Liver (tissue), 9 donors: ENCODE results near the gene NFXL1. TPM values are rescaled to one million over a fixed set of nuclear protein-coding genes. Genes with fewer than 3 reads are reported as not detected.

ENCODE experiments used
- DNase-seq: peaks from one replicate; pipeline ENCODE4 v3.0.0-alpha.2; 2017; ENCODE audit warnings: low spot score
- H3K27ac ChIP-seq, 2 donors: one replicate each; pipeline ENCODE4 v1.7.0; 2013; ENCODE audit warnings: inconsistent platforms in 2 of 2, low read length in 2 of 2, control low read depth in 1 of 2, low read depth in 1 of 2, mild to moderate bottlenecking in 1 of 2
- H3K27me3 ChIP-seq, 4 donors: one replicate each; pipeline versions ENCODE4 v1.6.1 to v1.7.0; 2013; ENCODE audit warnings: low read length in 3 of 4, inconsistent platforms in 1 of 4, mild to moderate bottlenecking in 1 of 4, moderate library complexity in 1 of 4; ENCODE audit not compliant: control insufficient read depth in 4 of 4, insufficient read depth in 4 of 4
- H3K36me3 ChIP-seq, 4 donors: one replicate each; pipeline versions ENCODE4 v1.6.1 to v1.7.0; 2013; ENCODE audit warnings: low read length in 3 of 4, mild to moderate bottlenecking in 3 of 4, low read depth in 1 of 4, moderate library complexity in 1 of 4; ENCODE audit not compliant: control insufficient read depth in 4 of 4, insufficient read depth in 3 of 4
- H3K4me1 ChIP-seq, 4 donors: one replicate each; pipeline versions ENCODE4 v1.6.1 to v1.7.0; 2013; ENCODE audit warnings: low read length in 3 of 4, mild to moderate bottlenecking in 3 of 4, moderate library complexity in 1 of 4; ENCODE audit not compliant: control insufficient read depth in 4 of 4, insufficient read depth in 4 of 4
- H3K4me3 ChIP-seq, 3 donors: one replicate each; pipeline versions ENCODE4 v1.6.1 to v1.7.0; 2013; ENCODE audit warnings: low read length in 3 of 3, control low read depth in 1 of 3, low read depth in 1 of 3, mild to moderate bottlenecking in 1 of 3
- H3K9ac ChIP-seq, 2 donors: one replicate each; pipeline ENCODE4 v1.7.0; 2013; ENCODE audit warnings: low read length in 2 of 2, mild to moderate bottlenecking in 2 of 2, moderate library complexity in 2 of 2, control low read depth in 1 of 2, low read depth in 1 of 2
- H3K9me3 ChIP-seq, 4 donors: one replicate each; pipeline versions ENCODE4 v1.6.1 to v1.7.0; 2013; ENCODE audit warnings: low read length in 3 of 4; ENCODE audit not compliant: control insufficient read depth in 4 of 4
- EGR1 ChIP-seq, 2 donors: IDR thresholded peaks; 2 replicates each; pipeline ENCODE4 v1.6.1; 2016 to 2018; ENCODE audit warnings: antibody characterized with exemption in 2 of 2, low read depth in 2 of 2
- FOXA1 ChIP-seq: IDR thresholded peaks from 2 replicates; pipeline ENCODE4 v1.6.1; 2016; ENCODE audit warnings: antibody characterized with exemption
- FOXA2 ChIP-seq: IDR thresholded peaks from 2 replicates; pipeline ENCODE4 v1.6.1; 2016; ENCODE audit warnings: antibody characterized with exemption
- HNF4G ChIP-seq: IDR thresholded peaks from 2 replicates; pipeline ENCODE4 v1.6.1; 2016; ENCODE audit warnings: antibody characterized with exemption
- NR2F2 ChIP-seq: IDR thresholded peaks from 2 replicates; pipeline ENCODE4 v1.6.1; 2016; ENCODE audit warnings: antibody characterized with exemption
- RXRA ChIP-seq, 2 donors: IDR thresholded peaks; 2 replicates each; pipeline ENCODE4 v1.6.1; 2017 to 2018; ENCODE audit warnings: antibody characterized with exemption in 2 of 2, mild to moderate bottlenecking in 1 of 2
- YY1 ChIP-seq: IDR thresholded peaks from 2 replicates; pipeline ENCODE4 v1.6.1; 2016; ENCODE audit warnings: antibody characterized with exemption, mild to moderate bottlenecking
- WGBS: extraction: QIAGEN DNeasy Blood & Tissue Kit; methylation state at CpG from one replicate; pipeline ENCODE4 v1.1.7; 2013; 5-methylcytosine and 5-hydroxymethylcytosine counted together
- polyA plus RNA-seq, 2 donors: library from polyadenylated mRNA; stranded (reverse) in 1 of 2; unstranded in 1 of 2; fragments of 200-250 nt in 1 of 2; fragments of >200 nt in 1 of 2; fragmentation: Nextera tagmentation in 1 of 2; extraction: Ambion mirVana in 1 of 2; gene quantifications; one replicate each; pipeline versions ENCODE4 v1.2.1 to v1.2.3, GENCODE V29; 2013 to 2015
- total RNA-seq, 2 donors: library from RNA; depleted of rRNA; stranded (reverse); fragments of >200 nt; gene quantifications; one replicate each; pipeline ENCODE4 v1.2.3, GENCODE V29; 2014
- TF ChIP-seq, protein P1 (sequence below): IDR thresholded peaks from 2 replicates; pipeline ENCODE4 v1.6.1; 2016; ENCODE audit warnings: antibody characterized with exemption, mild to moderate bottlenecking
- TF ChIP-seq, protein P2 (sequence below): fragments of 150-350 bp; IDR thresholded peaks from 2 replicates; pipeline ENCODE4 v1.5.1; 2017; ENCODE audit warnings: improper control_type of control experiment, low read depth, low read length; ENCODE audit not compliant: missing input control
- TF ChIP-seq, protein P3 (sequence below): IDR thresholded peaks from 2 replicates; pipeline ENCODE4 v1.6.1; 2016; ENCODE audit warnings: antibody characterized with exemption
- TF ChIP-seq, protein P4 (sequence below): IDR thresholded peaks from 2 replicates; pipeline ENCODE4 v1.6.1; 2016; ENCODE audit warnings: antibody characterized with exemption
- donor health status: healthy.
- donor health status: healthy.
- donor health status: healthy.
- donor health status: healthy.
- donor health status: healthy.

NFXL1 gene
- total and polyA plus RNA-seq, 4 donors, result 3.9 to 9.9 (median 5.4) TPM

DNA sequence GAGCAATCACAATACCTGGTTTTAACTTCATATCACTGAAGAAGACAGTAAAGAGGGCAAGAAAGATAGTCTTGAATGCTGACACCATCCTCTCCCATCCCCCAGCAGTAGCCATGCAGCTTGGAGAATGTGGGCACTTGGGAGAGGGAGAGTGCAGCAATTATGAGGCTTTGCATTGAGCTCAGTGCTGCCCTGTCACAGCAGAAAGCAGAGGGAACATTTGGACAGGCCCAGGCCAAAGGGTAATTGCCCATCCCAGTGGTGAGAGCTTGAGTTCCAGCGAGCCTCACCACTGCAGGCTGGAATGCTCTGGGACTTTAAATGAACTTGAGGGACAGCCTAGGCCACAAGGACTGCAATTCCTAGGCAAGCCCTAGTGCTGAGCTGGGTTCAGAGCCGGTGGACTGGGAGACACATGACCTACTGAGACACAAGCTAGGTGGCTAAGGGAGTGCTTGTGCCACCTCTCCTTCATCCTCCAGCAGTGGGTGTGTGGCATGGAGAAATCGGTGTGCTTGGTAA is 112.8 kb downstream of the NFXL1 start (continued):
- TF ChIP-seq FOXA2, result no peak

GRCh38 chr4:47798165-47798564 is 116.2 kb downstream of the NFXL1 start:
- Histone ChIP-seq H3K9me3 (no peaks in the 10 kb centered on the region), H3K27me3 (no peaks in the 10 kb centered on the region), H3K36me3 (no peaks in the 10 kb centered on the region), H3K4me3 (no peak overlapping the region), H3K4me1 (no peaks in the 10 kb centered on the region), H3K27ac (no peak overlapping the region), H3K9ac (no peak overlapping the region)
- 39% methylated on average over 3 of the region's 3 CpGs for WGBS
- TF ChIP-seq, protein P1, sequence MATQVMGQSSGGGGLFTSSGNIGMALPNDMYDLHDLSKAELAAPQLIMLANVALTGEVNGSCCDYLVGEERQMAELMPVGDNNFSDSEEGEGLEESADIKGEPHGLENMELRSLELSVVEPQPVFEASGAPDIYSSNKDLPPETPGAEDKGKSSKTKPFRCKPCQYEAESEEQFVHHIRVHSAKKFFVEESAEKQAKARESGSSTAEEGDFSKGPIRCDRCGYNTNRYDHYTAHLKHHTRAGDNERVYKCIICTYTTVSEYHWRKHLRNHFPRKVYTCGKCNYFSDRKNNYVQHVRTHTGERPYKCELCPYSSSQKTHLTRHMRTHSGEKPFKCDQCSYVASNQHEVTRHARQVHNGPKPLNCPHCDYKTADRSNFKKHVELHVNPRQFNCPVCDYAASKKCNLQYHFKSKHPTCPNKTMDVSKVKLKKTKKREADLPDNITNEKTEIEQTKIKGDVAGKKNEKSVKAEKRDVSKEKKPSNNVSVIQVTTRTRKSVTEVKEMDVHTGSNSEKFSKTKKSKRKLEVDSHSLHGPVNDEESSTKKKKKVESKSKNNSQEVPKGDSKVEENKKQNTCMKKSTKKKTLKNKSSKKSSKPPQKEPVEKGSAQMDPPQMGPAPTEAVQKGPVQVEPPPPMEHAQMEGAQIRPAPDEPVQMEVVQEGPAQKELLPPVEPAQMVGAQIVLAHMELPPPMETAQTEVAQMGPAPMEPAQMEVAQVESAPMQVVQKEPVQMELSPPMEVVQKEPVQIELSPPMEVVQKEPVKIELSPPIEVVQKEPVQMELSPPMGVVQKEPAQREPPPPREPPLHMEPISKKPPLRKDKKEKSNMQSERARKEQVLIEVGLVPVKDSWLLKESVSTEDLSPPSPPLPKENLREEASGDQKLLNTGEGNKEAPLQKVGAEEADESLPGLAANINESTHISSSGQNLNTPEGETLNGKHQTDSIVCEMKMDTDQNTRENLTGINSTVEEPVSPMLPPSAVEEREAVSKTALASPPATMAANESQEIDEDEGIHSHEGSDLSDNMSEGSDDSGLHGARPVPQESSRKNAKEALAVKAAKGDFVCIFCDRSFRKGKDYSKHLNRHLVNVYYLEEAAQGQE, result no peak
- TF ChIP-seq, protein P2, sequence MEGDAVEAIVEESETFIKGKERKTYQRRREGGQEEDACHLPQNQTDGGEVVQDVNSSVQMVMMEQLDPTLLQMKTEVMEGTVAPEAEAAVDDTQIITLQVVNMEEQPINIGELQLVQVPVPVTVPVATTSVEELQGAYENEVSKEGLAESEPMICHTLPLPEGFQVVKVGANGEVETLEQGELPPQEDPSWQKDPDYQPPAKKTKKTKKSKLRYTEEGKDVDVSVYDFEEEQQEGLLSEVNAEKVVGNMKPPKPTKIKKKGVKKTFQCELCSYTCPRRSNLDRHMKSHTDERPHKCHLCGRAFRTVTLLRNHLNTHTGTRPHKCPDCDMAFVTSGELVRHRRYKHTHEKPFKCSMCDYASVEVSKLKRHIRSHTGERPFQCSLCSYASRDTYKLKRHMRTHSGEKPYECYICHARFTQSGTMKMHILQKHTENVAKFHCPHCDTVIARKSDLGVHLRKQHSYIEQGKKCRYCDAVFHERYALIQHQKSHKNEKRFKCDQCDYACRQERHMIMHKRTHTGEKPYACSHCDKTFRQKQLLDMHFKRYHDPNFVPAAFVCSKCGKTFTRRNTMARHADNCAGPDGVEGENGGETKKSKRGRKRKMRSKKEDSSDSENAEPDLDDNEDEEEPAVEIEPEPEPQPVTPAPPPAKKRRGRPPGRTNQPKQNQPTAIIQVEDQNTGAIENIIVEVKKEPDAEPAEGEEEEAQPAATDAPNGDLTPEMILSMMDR, result no peak
- TF ChIP-seq, protein P3, sequence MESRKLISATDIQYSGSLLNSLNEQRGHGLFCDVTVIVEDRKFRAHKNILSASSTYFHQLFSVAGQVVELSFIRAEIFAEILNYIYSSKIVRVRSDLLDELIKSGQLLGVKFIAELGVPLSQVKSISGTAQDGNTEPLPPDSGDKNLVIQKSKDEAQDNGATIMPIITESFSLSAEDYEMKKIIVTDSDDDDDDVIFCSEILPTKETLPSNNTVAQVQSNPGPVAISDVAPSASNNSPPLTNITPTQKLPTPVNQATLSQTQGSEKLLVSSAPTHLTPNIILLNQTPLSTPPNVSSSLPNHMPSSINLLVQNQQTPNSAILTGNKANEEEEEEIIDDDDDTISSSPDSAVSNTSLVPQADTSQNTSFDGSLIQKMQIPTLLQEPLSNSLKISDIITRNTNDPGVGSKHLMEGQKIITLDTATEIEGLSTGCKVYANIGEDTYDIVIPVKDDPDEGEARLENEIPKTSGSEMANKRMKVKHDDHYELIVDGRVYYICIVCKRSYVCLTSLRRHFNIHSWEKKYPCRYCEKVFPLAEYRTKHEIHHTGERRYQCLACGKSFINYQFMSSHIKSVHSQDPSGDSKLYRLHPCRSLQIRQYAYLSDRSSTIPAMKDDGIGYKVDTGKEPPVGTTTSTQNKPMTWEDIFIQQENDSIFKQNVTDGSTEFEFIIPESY, result no peak
- TF ChIP-seq HNF4G (no peak), NR2F2 (no peak), YY1 (no peak), FOXA2 (no peak), EGR1 (IDR thresholded peaks at IDR 0.05; ENCODE audit: low read depth in 2 of 2) (no peak), RXRA (IDR thresholded peaks at IDR 0.05) (no peak), FOXA1 (no peak)
- TF ChIP-seq, protein P4, sequence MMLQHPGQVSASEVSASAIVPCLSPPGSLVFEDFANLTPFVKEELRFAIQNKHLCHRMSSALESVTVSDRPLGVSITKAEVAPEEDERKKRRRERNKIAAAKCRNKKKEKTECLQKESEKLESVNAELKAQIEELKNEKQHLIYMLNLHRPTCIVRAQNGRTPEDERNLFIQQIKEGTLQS, result no peak
- DNase-seq, result no peak

Other genes starting within 250 kb of the NFXL1 start
- under 1 TPM; 0.17 to 0.23 TPM for gene CORIN, start 76.5 kb downstream of the NFXL1 start, total RNA-seq
- gene CORIN, start 76.5 kb downstream of the NFXL1 start, polyA plus RNA-seq, result under 1 TPM; 0.02 to 0.13 TPM
- gene CNGA1, start 102.1 kb upstream of the NFXL1 start, total RNA-seq, result 10 to 100 TPM in 1 of 2 donors, 1 to 10 TPM in 1; 6.1 to 28.0 TPM
- gene CNGA1, start 102.1 kb upstream of the NFXL1 start, polyA plus RNA-seq, result 10 to 100 TPM in 1 of 2 donors, 1 to 10 TPM in 1; 3.9 to 41.3 TPM
- 10 to 100 TPM in 1 of 2 donors, 1 to 10 TPM in 1; 7.9 to 10.7 TPM for gene NIPAL1, start 102.2 kb upstream of the NFXL1 start, total RNA-seq
- gene NIPAL1, start 102.2 kb upstream of the NFXL1 start, polyA plus RNA-seq, result 1 to 10 TPM; 2.5 to 4.3 TPM
- gene TXK, start 219.7 kb upstream of the NFXL1 start, total RNA-seq, result 1 to 10 TPM; 1.2 to 4.9 TPM
- 1 to 10 TPM in 1 of 2 donors, under 1 TPM in 1; 0.43 to 1.5 TPM for gene TXK, start 219.7 kb upstream of the NFXL1 start, polyA plus RNA-seq